HG02678 (cell line): ENCODE data around the gene AKR1A1.
"Not testable (repeated sequence)": the region's sequence is repeated elsewhere in the genome, so short reads cannot be mapped to it uniquely, and the experiment has no call there.

Experiments
- ATAC-seq: cut with Tn5 transposase; IDR thresholded peaks from one replicate; pipeline ENCODE4 v1.9.1; 2021; ENCODE audit warnings: mild to moderate bottlenecking, moderate library complexity; ENCODE audit not compliant: unreplicated experiment

AKR1A1 gene

GRCh38 chr1:45550401-45551351 is at the start of gene AKR1A1:
TSS of gene AKR1A1 (plus strand) at chr1:45550826. CDS start at chr1:45561795, 10,969 bp downstream.
- ATAC-seq, result peak; percentile 85

GRCh38 chr1:45501505-45501859 is 49.1 kb upstream of the AKR1A1 start:
- ATAC-seq, result no peak

- ATAC-seq, result no peak
These were observed 46.9 kb upstream of the AKR1A1 start for GRCh38 chr1:45503462-45504360.

- ATAC-seq, result no peak
These were observed 43.4 kb upstream of the AKR1A1 start for GRCh38 chr1:45507195-45507594.

- ATAC-seq, result no peak
These were observed 42.7 kb upstream of the AKR1A1 start for GRCh38 chr1:45507893-45508292.

- no peak for ATAC-seq
These were observed 42.1 kb upstream of the AKR1A1 start for GRCh38 chr1:45508295-45509151.

GRCh38 chr1:45510036-45510971 is 40.3 kb upstream of the AKR1A1 start:
- ATAC-seq, result no peak

GRCh38 chr1:45510972-45511527 is 39.6 kb upstream of the AKR1A1 start:
- ATAC-seq, result no peak

GRCh38 chr1:45512641-45513054 is 38.0 kb upstream of the AKR1A1 start:
- ATAC-seq, result no peak

- ATAC-seq, result not testable (repeated sequence)
These were observed 36.9 kb upstream of the AKR1A1 start for GRCh38 chr1:45513532-45514260.

- ATAC-seq, result no peak
These were observed 34.6 kb upstream of the AKR1A1 start for GRCh38 chr1:45516036-45516435.

GRCh38 chr1:45516465-45516864 is 34.2 kb upstream of the AKR1A1 start:
- ATAC-seq, result no peak

- ATAC-seq, result not testable (repeated sequence)
These were observed 32.3 kb upstream of the AKR1A1 start for GRCh38 chr1:45518366-45518765.

- no peak for ATAC-seq
These were observed 31.7 kb upstream of the AKR1A1 start for GRCh38 chr1:45518910-45519309.

GRCh38 chr1:45519774-45520173 is 30.9 kb upstream of the AKR1A1 start:
- ATAC-seq, result not testable (repeated sequence)

GRCh38 chr1:45521413-45522323 is 29.0 kb upstream of the AKR1A1 start, which contains the start of gene PRDX1:
TSS of gene PRDX1 (minus strand) at chr1:45521884. CDS start at chr1:45519043, 2,841 bp downstream.
- ATAC-seq, result peak; percentile 79

- ATAC-seq, result no peak
These were observed 28.1 kb upstream of the AKR1A1 start for GRCh38 chr1:45522324-45523104.
